Activated CD8-positive, alpha-beta memory T cell treated with anti-CD3 and anti-CD28 coated beads for 48 hours (primary cell): Measurements from ENCODE around the gene CYP26C1.

Experiments used
- DNase-seq, 3 experiments: peaks; one replicate each; pipeline ENCODE4 v3.0.0-alpha.2; 2020; ENCODE audit warnings: low read depth in 2 of 3, low spot score in 2 of 3

The CYP26C1 gene

DNA sequence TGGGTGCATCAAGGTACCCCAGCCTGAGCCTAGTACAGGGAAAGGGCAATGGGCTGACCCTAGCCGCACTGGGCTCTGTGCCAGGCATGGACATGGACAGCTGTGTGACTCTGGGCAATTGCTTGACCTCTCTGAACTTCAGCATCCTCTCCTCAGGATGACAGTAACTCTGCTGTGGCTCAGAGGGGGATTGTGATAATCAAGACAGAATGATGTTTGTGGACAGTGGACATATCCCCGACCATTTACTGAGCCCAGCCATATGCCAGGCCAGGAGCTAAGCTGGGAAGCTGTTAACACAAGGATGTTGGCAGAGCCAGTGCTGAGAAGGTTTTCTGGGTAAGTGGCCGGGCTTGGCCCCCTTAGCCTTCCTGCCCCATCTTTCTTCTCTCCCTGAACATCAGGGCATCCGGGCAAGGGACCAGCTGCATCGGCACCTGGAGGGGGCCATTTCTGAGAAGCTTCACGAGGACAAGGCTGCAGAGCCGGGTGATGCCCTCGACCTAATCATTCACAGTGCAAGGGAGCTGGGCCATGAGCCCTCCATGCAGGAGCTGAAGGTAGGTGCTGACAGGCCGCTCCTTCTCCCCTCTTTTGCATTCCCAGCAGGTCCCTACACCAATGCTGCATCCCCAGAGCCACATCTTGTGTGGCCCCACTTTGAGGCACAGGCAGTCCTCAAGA is 3.5 kb downstream of the CYP26C1 start:
- no peak for DNase-seq

GRCh38 chr10:93064874-93065660 is 4.5 kb downstream of the CYP26C1 start:
- no peak for DNase-seq

- no peak for DNase-seq
Measured at GRCh38 chr10:93065675-93066543, 5.3 kb downstream of the CYP26C1 start.

GRCh38 chr10:93066544-93066913 is 5.9 kb downstream of the CYP26C1 start:
- no peak for DNase-seq

GRCh38 chr10:93067443-93068365 is 7.1 kb downstream of the CYP26C1 start:
- no peak for DNase-seq

GRCh38 chr10:93068411-93069244 is 8.0 kb downstream of the CYP26C1 start:
- DNase-seq = no peak

DNA sequence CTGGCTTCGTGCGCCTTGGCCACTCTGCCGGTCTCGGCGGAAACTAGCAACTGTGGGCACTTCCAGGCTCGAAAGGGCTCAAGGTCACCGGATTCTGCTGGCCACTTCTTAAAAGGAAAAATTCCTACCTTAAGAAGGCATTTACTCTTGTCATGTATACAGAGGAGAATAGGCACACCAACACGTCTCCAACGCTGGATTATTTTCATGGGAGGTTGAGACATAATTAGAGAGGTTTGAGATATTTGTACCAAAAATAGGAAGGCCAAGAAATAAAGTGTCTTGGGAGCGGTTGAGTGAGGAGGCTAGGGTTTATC is 8.6 kb downstream of the CYP26C1 start:
- DNase-seq = no peak

- no peak for DNase-seq
Measured at GRCh38 chr10:93070378-93071176, 10.0 kb downstream of the CYP26C1 start.

- DNase-seq = no peak
Measured at GRCh38 chr10:93071177-93071472, 10.5 kb downstream of the CYP26C1 start.

- DNase-seq = no peak
Measured at GRCh38 chr10:93071674-93072224, 11.2 kb downstream of the CYP26C1 start.

DNA sequence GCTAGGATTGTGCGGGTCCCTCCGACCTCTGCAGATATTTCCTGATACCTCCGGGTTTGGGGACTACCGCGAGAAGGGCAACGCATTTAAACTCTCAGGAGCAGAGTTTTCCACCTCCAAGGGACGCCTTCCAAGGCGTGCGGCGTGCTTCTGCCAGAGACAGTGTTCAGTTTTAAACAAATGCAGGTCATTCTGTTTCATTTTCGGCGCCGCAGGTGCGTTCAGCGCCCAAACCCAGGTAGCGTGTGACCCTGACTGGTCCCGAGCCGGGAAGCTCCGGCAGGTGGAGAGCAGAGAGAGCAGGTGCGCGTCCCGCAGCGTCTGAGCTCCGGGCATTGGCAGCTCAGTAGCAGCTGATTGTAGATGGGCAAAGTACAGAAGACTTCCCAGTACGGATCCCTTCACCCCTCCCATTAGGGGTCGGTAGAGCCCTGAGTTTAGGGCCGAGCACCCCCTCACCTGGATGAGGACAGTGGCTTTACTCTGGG is 11.7 kb downstream of the CYP26C1 start:
- DNase-seq = no peak

DNA sequence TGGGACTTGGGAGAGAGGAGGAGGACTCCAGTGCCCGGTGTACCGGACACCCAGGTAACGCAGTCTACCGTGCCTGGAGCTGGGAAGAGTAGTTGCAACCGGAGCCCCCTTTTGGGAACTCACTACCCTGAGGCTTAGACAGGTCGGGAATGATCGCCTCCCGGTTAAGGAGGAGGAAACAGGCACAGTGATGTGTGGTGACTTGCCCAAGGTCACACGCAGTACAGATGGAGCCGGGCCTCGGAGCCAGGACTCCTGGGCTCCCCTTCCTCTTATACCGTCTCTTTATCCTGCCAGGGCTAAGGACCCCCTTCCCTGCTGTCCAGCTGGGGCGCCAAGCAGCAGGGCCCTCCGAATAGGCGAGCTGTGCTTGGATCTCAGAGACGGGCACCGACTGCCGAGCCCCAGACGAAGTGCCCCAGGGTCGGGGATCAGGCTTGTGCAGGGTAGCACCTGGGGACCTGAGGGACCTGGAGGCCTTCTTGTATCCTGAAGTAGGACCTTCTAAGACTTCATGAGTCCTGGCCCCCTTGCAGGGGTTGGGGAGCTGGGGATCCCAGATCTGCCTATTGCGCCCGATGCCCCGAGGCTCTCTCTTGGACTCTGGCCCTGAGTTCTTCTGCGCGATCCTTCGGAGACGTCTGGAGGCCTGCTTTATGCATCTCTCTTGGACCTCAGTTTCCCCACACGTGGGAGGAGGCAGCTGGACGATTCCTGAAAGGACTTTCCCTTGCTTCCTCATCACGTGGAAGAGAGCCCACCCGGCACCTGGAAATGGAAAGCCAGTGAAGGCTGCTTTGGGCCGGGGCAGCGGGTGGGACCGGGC is 12.3 kb downstream of the CYP26C1 start:
- no peak for DNase-seq

DNA sequence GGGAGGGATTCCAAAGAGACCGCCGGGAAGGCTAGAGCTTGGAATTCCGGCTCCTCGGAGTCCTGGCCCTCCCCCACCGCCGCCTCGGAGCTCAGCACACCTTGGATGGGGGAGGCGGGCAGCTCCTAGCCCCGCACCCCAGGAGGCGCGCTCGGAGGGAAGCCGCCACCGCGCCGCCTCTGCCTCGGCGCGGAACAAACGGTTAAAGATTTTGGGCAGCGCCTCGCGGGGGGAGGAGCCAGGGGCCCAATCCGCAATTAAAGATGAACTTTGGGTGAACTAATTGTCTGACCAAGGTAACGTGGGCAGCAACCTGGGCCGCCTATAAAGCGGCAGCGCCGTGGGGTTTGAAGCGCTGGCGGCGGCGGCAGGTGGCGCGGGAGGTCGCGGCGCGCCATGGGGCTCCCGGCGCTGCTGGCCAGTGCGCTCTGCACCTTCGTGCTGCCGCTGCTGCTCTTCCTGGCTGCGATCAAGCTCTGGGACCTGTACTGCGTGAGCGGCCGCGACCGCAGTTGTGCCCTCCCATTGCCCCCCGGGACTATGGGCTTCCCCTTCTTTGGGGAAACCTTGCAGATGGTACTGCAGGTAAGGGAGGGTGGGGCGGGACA is 13.0 kb downstream of the CYP26C1 start, which contains the start of gene CYP26A1:
CYP26A1 (plus strand) TSS at position 355 of the 608 bp plus-strand sequence; CDS start at position 397, 42 bp downstream.
- DNase-seq = no peak

DNA sequence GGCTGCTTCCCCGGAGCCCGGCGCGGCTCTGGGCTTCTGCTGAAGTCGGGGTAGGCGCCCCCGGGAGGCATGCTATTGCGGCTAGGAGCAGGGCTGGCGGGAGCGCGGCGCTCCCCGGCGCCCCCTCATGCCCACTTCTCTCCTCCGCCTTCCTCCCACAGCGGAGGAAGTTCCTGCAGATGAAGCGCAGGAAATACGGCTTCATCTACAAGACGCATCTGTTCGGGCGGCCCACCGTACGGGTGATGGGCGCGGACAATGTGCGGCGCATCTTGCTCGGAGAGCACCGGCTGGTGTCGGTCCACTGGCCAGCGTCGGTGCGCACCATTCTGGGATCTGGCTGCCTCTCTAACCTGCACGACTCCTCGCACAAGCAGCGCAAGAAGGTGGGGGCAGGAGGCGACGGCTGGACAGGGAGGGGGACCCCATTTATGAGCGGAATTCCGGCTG is 13.6 kb downstream of the CYP26C1 start:
- DNase-seq = no peak

GRCh38 chr10:93074597-93075368 is 14.2 kb downstream of the CYP26C1 start:
- DNase-seq = no peak

DNA sequence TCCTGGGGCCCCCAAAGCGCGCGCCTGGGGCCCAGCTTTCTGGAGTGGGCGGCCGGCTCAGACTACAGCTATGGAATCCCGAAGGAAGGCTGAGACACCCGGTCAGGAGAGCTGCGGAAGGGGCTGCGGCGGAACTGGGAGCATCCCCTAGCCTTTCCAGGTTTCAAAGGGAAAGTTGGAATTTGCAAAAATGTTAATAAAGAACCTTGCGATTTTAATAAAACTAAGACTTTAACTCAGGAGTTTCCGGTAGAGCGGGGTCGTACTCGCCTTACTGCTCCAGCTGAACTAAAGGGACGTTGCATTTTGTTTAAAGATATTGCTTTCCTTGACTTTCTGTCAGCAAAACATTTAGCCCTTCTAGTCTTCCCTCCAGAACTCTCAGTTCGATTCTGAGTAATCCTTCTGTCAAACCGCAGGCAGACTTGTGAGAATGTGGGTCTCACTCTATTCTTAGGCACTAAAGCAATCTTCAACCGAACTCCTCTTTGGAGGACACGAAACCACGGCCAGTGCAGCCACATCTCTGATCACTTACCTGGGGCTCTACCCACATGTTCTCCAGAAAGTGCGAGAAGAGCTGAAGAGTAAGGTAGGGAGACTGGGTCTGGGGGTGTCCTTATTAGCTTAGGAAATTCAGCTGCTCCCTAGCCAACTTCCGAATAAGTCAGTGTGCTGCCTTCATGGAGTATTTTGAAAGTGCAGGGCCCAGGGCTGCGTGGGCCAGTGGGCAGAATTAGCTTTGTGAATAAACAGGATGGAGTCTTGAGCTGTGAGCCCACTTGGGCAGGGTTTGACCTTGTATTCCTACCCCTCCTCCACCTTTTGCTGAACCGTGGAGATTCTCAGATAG is 15.0 kb downstream of the CYP26C1 start:
- DNase-seq = no peak
